ENCODE data around the gene TRIP12. TPM values are rescaled to one million over a fixed set of nuclear protein-coding genes. Genes with fewer than 3 reads are reported as not detected.

The TRIP12 gene
- total RNA-seq, 2 experiments from 2014 or later, result 208 to 212 TPM

DNA sequence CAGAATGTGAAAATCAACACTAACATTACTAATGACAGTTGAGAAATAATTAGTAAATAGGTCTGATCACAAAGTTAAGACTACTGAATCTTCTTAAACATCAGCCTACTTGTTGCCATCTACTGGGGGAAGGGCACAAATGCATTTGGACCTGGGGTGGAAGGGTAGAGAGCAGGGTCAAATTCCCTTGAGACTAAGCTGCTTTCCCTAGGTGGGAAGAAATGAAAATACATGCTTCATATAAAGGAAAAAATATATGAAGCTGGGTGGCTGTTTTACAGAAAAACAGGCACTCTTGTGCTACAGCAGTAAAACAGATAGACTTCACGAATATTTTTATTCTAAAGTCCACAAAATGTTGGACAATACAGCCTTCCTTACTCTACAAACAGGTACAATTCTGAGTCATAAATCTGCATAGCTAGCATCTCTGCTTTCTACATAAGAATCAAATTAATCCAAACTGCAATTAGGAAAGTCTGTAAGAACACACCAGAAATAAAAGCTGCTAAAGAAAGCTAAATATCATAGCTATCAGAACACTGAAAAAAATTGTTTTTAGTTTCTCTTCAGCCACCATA is 10.9 kb downstream of the TRIP12 start:
- Mint-ChIP-seq H3K27me3 (no peaks in the 10 kb centered on the region), H3K36me3 (ENCODE audit: low read depth) (peaks cover 17% of the 10 kb centered on the region), H3K9me3 (no peaks in the 10 kb centered on the region), H3K4me3 (no peak overlapping the region), H3K4me1 (ENCODE audit: low read depth) (peaks cover 53% of the 10 kb centered on the region), H3K27ac (peak overlapping the region; percentile 1)
- ChIA-PET POLR2A (interaction anchor here (1.3 kb wide), 1 partner anchor 10 kb away, joined by 3 read pairs; no protein-coding TSS in a partner anchor), CTCF (interaction anchor here (0.7 to 3.7 kb wide), 14 partner anchors 9 to 130 kb away, joined by 3 to 39 read pairs (median 6); partner anchors contain the start of genes FBXO36 and TRIP12)
- intact Hi-C loops (cut with micrococcal nuclease), result no loop called here
- peak; percentile 74 for ATAC-seq
- DNase-seq, result peak; percentile 33
- TF ChIP-seq, protein P1, sequence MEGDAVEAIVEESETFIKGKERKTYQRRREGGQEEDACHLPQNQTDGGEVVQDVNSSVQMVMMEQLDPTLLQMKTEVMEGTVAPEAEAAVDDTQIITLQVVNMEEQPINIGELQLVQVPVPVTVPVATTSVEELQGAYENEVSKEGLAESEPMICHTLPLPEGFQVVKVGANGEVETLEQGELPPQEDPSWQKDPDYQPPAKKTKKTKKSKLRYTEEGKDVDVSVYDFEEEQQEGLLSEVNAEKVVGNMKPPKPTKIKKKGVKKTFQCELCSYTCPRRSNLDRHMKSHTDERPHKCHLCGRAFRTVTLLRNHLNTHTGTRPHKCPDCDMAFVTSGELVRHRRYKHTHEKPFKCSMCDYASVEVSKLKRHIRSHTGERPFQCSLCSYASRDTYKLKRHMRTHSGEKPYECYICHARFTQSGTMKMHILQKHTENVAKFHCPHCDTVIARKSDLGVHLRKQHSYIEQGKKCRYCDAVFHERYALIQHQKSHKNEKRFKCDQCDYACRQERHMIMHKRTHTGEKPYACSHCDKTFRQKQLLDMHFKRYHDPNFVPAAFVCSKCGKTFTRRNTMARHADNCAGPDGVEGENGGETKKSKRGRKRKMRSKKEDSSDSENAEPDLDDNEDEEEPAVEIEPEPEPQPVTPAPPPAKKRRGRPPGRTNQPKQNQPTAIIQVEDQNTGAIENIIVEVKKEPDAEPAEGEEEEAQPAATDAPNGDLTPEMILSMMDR (IDR thresholded peaks at IDR 0.05), result peak; percentile 44

DNA sequence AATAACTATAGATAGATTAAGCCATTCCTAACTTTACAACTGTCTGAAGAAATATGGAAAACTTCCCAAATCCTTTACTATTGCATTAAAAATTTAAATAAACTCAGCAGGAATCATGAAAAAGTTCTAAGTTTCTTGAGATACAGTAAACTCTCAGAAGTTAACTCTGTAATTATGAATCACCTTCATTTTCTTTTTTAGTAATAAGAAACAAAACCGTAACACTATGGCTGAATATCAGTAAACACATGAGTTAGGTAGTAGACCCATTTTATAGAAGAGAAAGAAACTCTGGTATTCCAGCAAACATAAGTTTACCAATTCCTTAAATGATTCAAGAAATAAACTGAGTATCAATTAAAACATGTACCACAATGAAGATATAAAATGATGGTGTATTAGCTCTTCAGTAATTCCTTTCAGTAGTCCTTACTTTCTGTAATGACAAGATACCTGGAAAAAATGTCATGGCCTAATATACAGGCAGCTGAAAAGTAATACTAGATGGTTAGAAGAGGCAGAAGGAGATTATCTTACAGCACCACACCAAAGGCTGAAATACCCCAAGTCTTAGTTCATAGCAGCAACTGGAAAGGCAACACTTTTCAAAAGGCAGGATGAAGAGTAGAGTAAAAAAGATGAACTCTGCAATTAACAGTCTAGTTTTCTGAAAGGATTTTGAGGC is 11.5 kb downstream of the TRIP12 start:
- Mint-ChIP-seq H3K9me3 (no peaks in the 10 kb centered on the region), H3K4me1 (ENCODE audit: low read depth) (peaks cover 53% of the 10 kb centered on the region), H3K27ac (peak overlapping the region; percentile 1), H3K4me3 (no peak overlapping the region), H3K36me3 (ENCODE audit: low read depth) (peaks cover 17% of the 10 kb centered on the region), H3K27me3 (no peaks in the 10 kb centered on the region)
- ChIA-PET CTCF (interaction anchor here (1.0 to 3.7 kb wide), 11 partner anchors 9 to 129 kb away, joined by 3 to 39 read pairs (median 7); partner anchors contain the start of genes FBXO36 and TRIP12), POLR2A (interaction anchor here (1.3 kb wide), 1 partner anchor 10 kb away, joined by 3 read pairs; no protein-coding TSS in a partner anchor)
- intact Hi-C loops (cut with micrococcal nuclease), result no loop called here
- ATAC-seq (peak; percentile 26), DNase-seq (no peak)
- TF ChIP-seq, protein P1 (IDR thresholded peaks at IDR 0.05), result no peak

DNA sequence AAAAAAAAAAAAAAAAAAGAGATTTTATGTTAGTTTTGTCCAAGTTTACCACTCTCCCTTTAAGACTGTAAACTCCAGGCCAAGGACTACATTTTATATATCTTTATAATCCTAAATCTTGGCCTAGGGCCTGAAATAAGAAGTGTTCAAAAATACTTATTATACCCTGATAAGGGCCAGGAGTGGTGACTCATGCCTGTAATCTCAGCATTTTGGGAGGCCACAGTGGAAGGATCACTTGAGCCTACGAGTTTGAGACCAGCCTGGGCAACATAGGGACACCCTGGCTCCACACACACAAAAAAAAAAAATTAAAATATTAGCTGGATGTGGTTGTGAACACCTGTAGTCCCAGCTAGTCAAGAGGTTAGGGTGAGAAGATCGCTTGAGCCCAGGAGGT is 12.7 kb downstream of the TRIP12 start:
- no peak overlapping the region for H3K4me3 Mint-ChIP-seq
- H3K36me3 Mint-ChIP-seq (ENCODE audit: low read depth), result peaks cover 14% of the 10 kb centered on the region
- DNase-seq (no peak), ATAC-seq (no peak)
- intact Hi-C loops (cut with micrococcal nuclease), result no loop called here
- peaks cover 48% of the 10 kb centered on the region for H3K4me1 Mint-ChIP-seq (ENCODE audit: low read depth)
- TF ChIP-seq, protein P1 (IDR thresholded peaks at IDR 0.05), result no peak
- POLR2A ChIA-PET, result no interaction called here
- H3K27me3 Mint-ChIP-seq, result no peaks in the 10 kb centered on the region
- CTCF ChIA-PET, result interaction anchor here (1.5 to 3.7 kb wide), 2 partner anchors 43 to 108 kb away, joined by 3 to 39 read pairs; no protein-coding TSS in a partner anchor
- H3K9me3 Mint-ChIP-seq, result no peaks in the 10 kb centered on the region
- H3K27ac Mint-ChIP-seq, result no peak overlapping the region

DNA sequence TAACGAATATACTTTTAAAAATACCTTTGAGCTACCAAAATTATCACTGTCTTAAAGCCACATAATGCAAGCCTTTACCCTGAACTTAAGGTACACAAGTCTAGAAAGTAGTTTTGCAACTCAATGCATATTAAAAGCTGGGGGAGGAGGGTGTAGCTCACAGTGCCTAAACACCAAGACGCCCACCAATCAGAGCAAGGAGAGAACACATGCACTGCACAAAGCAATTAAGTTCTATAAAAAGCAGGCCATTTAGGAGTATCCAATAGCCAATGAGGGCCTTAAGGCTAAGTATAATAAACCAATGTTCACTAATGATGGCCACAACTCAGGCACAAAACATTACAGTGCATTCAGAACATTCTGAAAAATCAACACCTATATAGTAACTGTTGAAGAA is 16.2 kb downstream of the TRIP12 start:
- ATAC-seq, result no peak
- H3K36me3 Mint-ChIP-seq (ENCODE audit: low read depth), result peaks cover 26% of the 10 kb centered on the region
- no peak overlapping the region for H3K4me3 Mint-ChIP-seq
- TF ChIP-seq, protein P1 (IDR thresholded peaks at IDR 0.05), result no peak
- H3K9me3 Mint-ChIP-seq, result no peaks in the 10 kb centered on the region
- no peaks in the 10 kb centered on the region for H3K27me3 Mint-ChIP-seq
- no peak for DNase-seq
- no peak overlapping the region for H3K27ac Mint-ChIP-seq
- ChIA-PET POLR2A (interaction anchor here (1.0 kb wide), 1 partner anchor 22 kb away, joined by 3 read pairs; no protein-coding TSS in a partner anchor), CTCF (interaction anchor here (0.8 to 1.0 kb wide), 2 partner anchors 16 to 105 kb away, joined by 3 read pairs; no protein-coding TSS in a partner anchor)
- H3K4me1 Mint-ChIP-seq (ENCODE audit: low read depth), result peaks cover 42% of the 10 kb centered on the region
- intact Hi-C loops (cut with micrococcal nuclease), result no loop called here

Measured in activated CD8-positive, alpha-beta T cell treated with anti-CD3 and anti-CD28 coated beads for 36 hours (primary cell).